Glomerular visceral epithelial cell (primary cell): Measurements from ENCODE around the gene TMEM30B.

Experiments used
- DNase-seq: peaks from one replicate; pipeline ENCODE4 v3.0.0-alpha.2; 2016; ENCODE audit errors: extremely low spot score

The TMEM30B gene

GRCh38 chr14:61298824-61299223, 17.7 kb upstream of the TMEM30B start:
- DNase-seq: no peak

DNA sequence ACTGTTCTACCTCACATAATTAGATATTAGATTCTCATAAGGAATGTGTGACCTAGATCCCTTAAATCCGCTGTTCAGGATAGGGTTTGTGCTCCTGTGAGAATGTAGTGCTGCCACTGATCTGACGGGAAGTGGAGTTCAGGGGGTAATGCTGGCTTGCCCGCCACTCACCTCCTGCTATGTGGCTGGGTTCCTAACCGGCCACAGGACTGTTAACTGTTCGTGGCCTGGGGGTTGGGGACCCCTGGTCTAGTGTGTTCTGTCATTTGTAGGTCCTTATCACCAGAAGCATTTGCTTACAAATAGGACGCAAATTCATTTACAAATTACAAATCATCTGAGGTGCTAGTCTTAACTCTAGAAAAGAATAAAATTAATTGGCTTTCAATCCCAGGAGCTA, 16.4 kb upstream of the TMEM30B start:
- DNase-seq: no peak

GRCh38 chr14:61296719-61297502, 15.8 kb upstream of the TMEM30B start:
- peak; percentile 21 for DNase-seq

DNA sequence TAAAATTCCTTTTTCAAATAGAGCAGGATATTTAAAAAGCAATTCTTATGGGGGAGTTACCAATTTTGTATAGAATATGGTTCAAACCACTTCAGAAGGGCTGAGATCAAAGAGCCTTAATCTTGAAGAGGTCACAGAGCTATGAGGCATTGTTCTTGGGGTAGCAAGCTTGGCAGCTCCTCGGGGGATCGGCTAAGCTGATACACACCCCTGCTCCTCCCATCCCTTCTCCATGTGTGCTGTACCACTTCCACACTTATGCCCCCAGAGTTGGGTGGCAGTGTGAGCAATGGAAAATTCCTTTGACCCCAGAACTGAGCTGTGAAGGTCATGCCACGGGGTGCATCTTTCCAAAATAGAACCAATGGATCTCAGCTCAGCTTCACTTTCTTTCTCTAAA, 15.0 kb upstream of the TMEM30B start:
- no peak for DNase-seq

- DNase-seq: no peak
Observed at GRCh38 chr14:61290701-61291100, 9.6 kb upstream of the TMEM30B start.

GRCh38 chr14:61288720-61289119, 7.6 kb upstream of the TMEM30B start:
- no peak for DNase-seq

DNA sequence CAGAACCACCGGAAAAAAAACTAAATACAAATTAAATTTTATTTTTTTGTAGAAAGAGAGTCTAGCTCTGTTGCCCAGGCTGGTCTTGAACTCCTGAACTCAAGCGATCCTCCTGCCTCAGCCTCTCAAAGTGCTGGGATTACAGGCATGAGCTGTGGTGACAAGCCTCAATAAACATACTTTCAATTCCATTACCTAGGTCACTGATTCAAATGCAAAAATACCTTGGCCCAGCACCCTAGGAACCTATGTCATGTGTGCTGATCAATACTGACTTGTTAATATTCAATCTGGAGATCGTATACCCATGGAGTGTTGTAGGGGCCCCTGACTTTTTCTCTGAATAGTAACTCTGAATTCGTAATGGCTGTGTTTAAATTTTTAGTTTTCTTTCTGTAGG, 7.1 kb upstream of the TMEM30B start:
- no peak for DNase-seq

DNA sequence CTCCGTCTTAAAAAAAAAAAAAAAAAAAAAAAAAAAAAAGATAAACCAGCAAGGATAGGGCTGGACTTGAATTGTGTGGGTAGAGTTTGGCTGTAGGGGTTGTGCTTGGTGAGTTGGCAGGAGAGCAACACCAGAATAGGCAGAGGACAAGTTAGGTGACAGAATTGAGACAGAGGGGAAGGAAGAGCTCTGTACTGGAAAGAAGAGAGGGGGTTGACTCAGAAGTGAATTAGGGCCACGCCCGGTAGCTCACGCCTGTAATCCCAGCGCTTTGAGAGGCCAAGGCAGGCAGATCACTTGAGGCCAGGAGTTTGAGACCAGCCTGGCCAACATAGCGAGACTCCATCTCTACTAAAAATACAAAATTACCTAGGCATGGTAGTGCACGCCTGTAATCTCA, 6.1 kb upstream of the TMEM30B start:
- DNase-seq: no peak

- DNase-seq: no peak
Observed at GRCh38 chr14:61285364-61285763, 4.2 kb upstream of the TMEM30B start.

- no peak for DNase-seq
Observed at GRCh38 chr14:61284001-61284400, 2.9 kb upstream of the TMEM30B start.

GRCh38 chr14:61282746-61283145, 1.6 kb upstream of the TMEM30B start:
- no peak for DNase-seq

DNA sequence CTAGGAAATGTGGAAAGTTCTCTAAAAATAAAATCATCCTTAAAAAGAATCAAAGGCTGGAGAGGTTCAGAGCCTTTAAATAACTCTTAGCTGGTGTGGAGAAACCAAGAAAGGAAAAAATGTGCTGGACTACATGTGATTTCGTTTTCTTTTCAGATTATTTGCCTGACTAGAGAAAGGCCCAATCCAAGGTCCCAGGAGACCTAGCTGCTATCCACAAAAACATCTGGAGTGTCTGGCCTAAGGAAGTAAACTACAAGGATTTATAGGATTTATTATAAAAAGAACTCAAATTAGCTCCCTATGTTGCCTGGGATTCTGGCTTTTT, 774 bp upstream of the TMEM30B start:
- no peak for DNase-seq

DNA sequence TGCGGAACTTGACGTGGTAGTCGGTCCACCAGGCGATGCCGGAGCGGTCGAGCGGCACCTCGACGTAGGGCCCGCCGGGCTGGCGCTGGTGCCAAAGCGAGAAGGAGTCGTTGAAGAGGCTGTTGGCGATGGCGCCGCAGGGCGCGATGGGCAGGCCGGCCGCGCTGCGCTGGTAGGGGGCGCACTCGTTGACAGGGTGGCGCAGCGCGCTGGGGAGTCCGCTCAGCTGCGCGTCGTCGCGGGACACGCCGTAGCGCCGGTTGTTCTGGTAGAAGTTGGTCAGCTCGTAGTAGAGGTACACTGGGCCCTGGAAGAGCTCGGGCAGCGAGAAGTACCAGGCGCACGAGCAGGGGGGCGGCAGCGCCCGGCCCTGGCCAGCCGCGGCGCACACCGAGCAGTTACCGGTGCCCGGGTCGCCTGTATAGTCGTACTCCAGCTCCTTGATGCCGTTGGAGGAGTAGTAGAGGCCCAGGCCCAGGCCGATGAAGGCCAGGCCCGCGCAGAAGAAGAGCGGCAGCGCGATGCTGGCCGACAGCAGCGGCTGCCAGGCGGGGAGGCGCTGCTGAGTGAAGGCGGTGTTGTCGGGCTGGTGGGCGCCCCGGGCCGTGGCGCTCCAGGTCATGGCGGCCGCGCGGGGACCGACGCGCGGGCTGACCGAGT, 482 bp downstream of the TMEM30B start:
- DNase-seq: no peak

GRCh38 chr14:61280092-61280525, 1.0 kb downstream of the TMEM30B start:
- no peak for DNase-seq

- DNase-seq: no peak
Observed at GRCh38 chr14:61279082-61279481, 2.1 kb downstream of the TMEM30B start.

DNA sequence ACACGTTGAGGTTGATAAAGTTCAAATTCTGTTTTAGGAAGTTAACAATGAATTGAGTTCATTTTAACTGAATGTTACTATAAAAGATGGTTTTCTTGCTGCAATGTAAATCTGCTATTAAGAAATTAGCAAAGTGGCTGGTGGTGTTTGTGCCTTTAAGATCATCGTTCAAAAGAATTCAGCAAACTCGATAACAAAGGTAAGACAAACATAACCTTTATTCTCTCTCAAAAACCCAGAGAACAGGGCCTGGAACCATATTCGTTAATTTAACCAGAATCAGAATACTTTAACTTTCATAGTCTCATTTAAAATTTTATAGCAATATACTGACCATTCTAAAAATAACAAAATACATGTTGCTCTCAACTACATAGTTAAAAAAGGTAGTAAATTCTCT, 3.4 kb downstream of the TMEM30B start:
- no peak for DNase-seq

DNA sequence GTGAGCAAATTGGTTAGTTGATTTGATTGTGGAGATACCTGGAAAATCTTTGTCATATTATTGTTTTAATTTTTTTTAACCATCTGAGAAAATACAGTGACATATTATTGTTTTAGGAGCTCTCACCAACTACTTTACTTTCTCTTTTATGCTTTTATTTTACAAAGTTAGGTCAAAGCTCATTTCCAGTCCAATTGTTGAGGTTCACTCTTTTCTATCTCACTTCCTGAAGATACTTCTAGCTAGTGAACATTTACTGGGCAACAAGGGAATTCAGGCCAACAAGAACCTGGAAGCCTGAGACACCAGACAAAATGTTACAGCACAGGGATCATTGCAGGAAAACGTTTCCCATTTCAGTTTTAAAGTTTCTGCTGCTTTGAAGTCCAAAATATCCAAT, 3.9 kb downstream of the TMEM30B start:
- DNase-seq: no peak

- no peak for DNase-seq
Observed at GRCh38 chr14:61271552-61271951, 9.6 kb downstream of the TMEM30B start.

- DNase-seq: no peak
Observed at GRCh38 chr14:61270714-61271113, 10.4 kb downstream of the TMEM30B start.

DNA sequence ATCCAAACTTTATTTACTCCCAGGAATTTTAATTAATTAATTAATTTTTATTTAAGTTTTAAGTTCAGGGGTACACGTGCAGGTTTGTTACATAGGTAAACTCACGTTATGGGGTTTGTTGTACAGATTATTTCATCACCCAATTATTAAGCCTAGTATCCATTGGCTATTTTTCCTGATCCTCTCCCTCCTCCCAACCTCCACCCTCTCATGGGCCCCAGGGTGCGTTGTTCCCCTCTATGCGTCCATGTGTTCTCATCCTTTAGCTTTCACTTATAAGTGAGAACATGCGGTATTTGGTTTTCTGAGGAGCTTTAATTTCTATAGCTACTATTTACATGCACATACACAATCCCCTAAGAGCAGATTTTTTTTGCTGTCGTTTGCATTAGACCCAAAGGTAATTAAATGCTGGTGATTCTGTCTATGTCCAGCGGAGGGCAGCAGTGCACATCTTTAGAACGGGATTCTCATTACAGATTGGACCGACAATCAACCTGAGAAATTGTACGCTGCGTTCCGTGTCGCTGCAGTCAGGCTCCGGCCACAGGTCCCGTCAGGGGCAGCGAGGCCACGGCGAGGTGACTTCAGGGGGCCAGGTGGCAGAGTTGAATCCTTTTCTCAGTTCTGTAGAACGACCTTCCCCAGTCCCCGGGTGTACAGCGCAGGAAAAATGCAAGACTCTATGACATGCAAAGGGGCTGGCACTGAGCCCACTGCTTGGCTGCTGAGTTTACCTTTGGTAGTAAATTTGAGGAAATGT, 11.6 kb downstream of the TMEM30B start:
- peak; percentile 74 for DNase-seq

- DNase-seq: no peak
Observed at GRCh38 chr14:61268812-61269211, 12.3 kb downstream of the TMEM30B start.

DNA sequence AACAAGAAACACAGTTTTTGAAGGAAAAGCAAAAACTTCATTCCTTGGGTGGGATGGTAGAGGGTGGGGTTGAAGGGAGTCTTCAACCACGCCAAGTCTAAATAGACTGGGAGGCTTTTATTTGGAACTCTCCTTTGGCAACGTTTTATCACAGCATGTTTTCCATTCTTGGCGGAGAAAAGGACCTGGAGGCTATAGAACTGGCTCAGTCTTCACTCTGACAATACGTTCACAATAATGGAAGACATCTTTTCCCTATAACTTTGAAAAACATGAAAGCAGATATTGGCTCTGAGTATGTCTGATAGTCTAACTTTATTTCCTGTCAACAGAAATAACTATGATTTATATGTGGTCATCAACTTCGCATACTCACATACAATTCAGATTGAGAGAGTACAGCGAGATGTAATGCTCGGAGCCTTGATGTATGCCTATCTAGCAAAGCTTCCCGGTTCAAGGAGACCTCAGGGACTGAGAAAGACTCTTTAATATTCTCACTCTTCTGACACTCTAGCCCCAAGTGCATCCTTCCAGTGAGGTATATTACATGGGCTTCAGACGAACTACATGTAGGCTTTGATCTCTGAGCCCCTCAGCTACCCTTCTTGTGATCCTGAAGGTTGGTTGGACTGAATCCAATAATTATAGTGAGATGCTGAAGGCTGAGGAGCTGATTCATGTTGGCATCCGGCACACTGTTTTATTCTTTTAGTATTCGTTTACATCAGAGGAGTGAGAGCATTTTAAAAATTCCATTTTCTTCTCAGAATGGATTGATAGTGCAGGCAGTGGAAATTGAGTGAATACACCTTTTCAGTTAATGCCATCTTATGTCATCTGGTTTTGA, 14.0 kb downstream of the TMEM30B start:
- no peak for DNase-seq
